Adipocyte (in vitro differentiated cells): Measurements from ENCODE around the gene SLC22A1.

Experiments
- DNase-seq: peaks from one replicate; pipeline ENCODE4 v3.0.0-alpha.2; 2015; ENCODE audit warnings: low read depth
- H3K27me3 ChIP-seq: replicated peaks from 2 replicates; pipeline ENCODE4 v1.7.0; 2013; ENCODE audit warnings: mild to moderate bottlenecking, low read length, moderate library complexity; ENCODE audit not compliant: control insufficient read depth, insufficient read depth
- H3K36me3 ChIP-seq: 2 replicates; pipeline ENCODE4 v1.7.0; 2013; ENCODE audit warnings: low read length, mild to moderate bottlenecking, moderate library complexity; ENCODE audit not compliant: control insufficient read depth, insufficient read depth, severe bottlenecking
- H3K4me1 ChIP-seq: 2 replicates; pipeline ENCODE4 v1.7.0; 2013; ENCODE audit warnings: mild to moderate bottlenecking, low read length, moderate library complexity; ENCODE audit not compliant: control insufficient read depth, insufficient read depth
- H3K4me3 ChIP-seq: 2 replicates; pipeline ENCODE4 v1.7.0; 2013; ENCODE audit warnings: mild to moderate bottlenecking, low read length, moderate library complexity
- H3K9ac ChIP-seq: 2 replicates; pipeline ENCODE4 v1.7.0; 2013; ENCODE audit warnings: mild to moderate bottlenecking, low read length, moderate library complexity
- H3K9me3 ChIP-seq: 2 replicates; pipeline ENCODE4 v1.7.0; 2013; ENCODE audit warnings: mild to moderate bottlenecking, low read length, moderate library complexity; ENCODE audit not compliant: control insufficient read depth

SLC22A1 gene

GRCh38 chr6:160121558-160121957, at the start of gene SLC22A1:
Gene SLC22A1 (plus strand): TSS chr6:160121815. CDS start chr6:160121936, 121 bp downstream.
- DNase-seq = no peak
- no peaks in the 10 kb centered on the region for H3K4me1 ChIP-seq
- no peak within 1 kb of the TSS for H3K9ac ChIP-seq
- no peaks in the 10 kb centered on the region for H3K27me3 ChIP-seq
- H3K4me3 ChIP-seq = no peak within 1 kb of the TSS
- no peaks in the 10 kb centered on the region for H3K9me3 ChIP-seq
- H3K36me3 ChIP-seq = peaks cover 5% of the 10 kb centered on the region

GRCh38 chr6:160073272-160073671, 48.3 kb upstream of the SLC22A1 start:
- Histone ChIP-seq H3K36me3 (peaks cover 79% of the 10 kb centered on the region), H3K27me3 (no peaks in the 10 kb centered on the region), H3K9ac (no peak overlapping the region), H3K4me3 (no peak overlapping the region), H3K4me1 (peaks cover 13% of the 10 kb centered on the region), H3K9me3 (no peaks in the 10 kb centered on the region)
- DNase-seq = no peak

GRCh38 chr6:160076009-160076408, 45.6 kb upstream of the SLC22A1 start:
- H3K9ac ChIP-seq = no peak overlapping the region
- H3K4me1 ChIP-seq = peaks cover 13% of the 10 kb centered on the region
- no peak for DNase-seq
- H3K9me3 ChIP-seq = no peaks in the 10 kb centered on the region
- H3K4me3 ChIP-seq = no peak overlapping the region
- no peaks in the 10 kb centered on the region for H3K27me3 ChIP-seq
- peaks cover 76% of the 10 kb centered on the region for H3K36me3 ChIP-seq

- DNase-seq = no peak
- Histone ChIP-seq H3K4me1 (peaks cover 13% of the 10 kb centered on the region), H3K4me3 (no peak overlapping the region), H3K9me3 (no peaks in the 10 kb centered on the region), H3K27me3 (no peaks in the 10 kb centered on the region), H3K9ac (no peak overlapping the region), H3K36me3 (peaks cover 76% of the 10 kb centered on the region)
Measured at GRCh38 chr6:160077024-160077423, 44.6 kb upstream of the SLC22A1 start.

GRCh38 chr6:160077526-160077925, 44.1 kb upstream of the SLC22A1 start:
- Histone ChIP-seq H3K27me3 (no peaks in the 10 kb centered on the region), H3K9ac (no peak overlapping the region), H3K9me3 (no peaks in the 10 kb centered on the region), H3K36me3 (peaks cover 73% of the 10 kb centered on the region), H3K4me1 (peaks cover 13% of the 10 kb centered on the region), H3K4me3 (no peak overlapping the region)
- peak; percentile 28 for DNase-seq

- no peaks in the 10 kb centered on the region for H3K9me3 ChIP-seq
- H3K4me3 ChIP-seq = no peak overlapping the region
- H3K36me3 ChIP-seq = peaks cover 66% of the 10 kb centered on the region
- no peak for DNase-seq
- H3K9ac ChIP-seq = no peak overlapping the region
- H3K27me3 ChIP-seq = no peaks in the 10 kb centered on the region
- peaks cover 8% of the 10 kb centered on the region for H3K4me1 ChIP-seq
Measured at GRCh38 chr6:160078883-160079685, 42.5 kb upstream of the SLC22A1 start.

GRCh38 chr6:160079686-160080043, 42.0 kb upstream of the SLC22A1 start:
- Histone ChIP-seq H3K9ac (no peak overlapping the region), H3K36me3 (peaks cover 70% of the 10 kb centered on the region), H3K9me3 (no peaks in the 10 kb centered on the region), H3K4me1 (peaks cover 2% of the 10 kb centered on the region), H3K27me3 (no peaks in the 10 kb centered on the region), H3K4me3 (no peak overlapping the region)
- no peak for DNase-seq

- no peaks in the 10 kb centered on the region for H3K9me3 ChIP-seq
- no peak overlapping the region for H3K9ac ChIP-seq
- H3K4me1 ChIP-seq = no peaks in the 10 kb centered on the region
- H3K36me3 ChIP-seq = peaks cover 71% of the 10 kb centered on the region
- no peaks in the 10 kb centered on the region for H3K27me3 ChIP-seq
- no peak for DNase-seq
- H3K4me3 ChIP-seq = no peak overlapping the region
Measured at GRCh38 chr6:160080097-160080496, 41.5 kb upstream of the SLC22A1 start.

GRCh38 chr6:160081398-160081797, 40.2 kb upstream of the SLC22A1 start:
- H3K9me3 ChIP-seq = no peaks in the 10 kb centered on the region
- no peak for DNase-seq
- H3K4me3 ChIP-seq = no peak overlapping the region
- H3K9ac ChIP-seq = no peak overlapping the region
- no peaks in the 10 kb centered on the region for H3K27me3 ChIP-seq
- no peaks in the 10 kb centered on the region for H3K4me1 ChIP-seq
- peaks cover 73% of the 10 kb centered on the region for H3K36me3 ChIP-seq

GRCh38 chr6:160082627-160083026, 39.0 kb upstream of the SLC22A1 start:
- H3K4me3 ChIP-seq = no peak overlapping the region
- no peaks in the 10 kb centered on the region for H3K4me1 ChIP-seq
- no peak overlapping the region for H3K9ac ChIP-seq
- no peak for DNase-seq
- H3K9me3 ChIP-seq = no peaks in the 10 kb centered on the region
- peaks cover 79% of the 10 kb centered on the region for H3K36me3 ChIP-seq
- H3K27me3 ChIP-seq = no peaks in the 10 kb centered on the region

- DNase-seq = no peak
- Histone ChIP-seq H3K27me3 (no peaks in the 10 kb centered on the region), H3K9me3 (no peaks in the 10 kb centered on the region), H3K36me3 (peaks cover 71% of the 10 kb centered on the region), H3K9ac (no peak overlapping the region), H3K4me3 (no peak overlapping the region), H3K4me1 (peaks cover 8% of the 10 kb centered on the region)
Measured at GRCh38 chr6:160084198-160084776, 37.3 kb upstream of the SLC22A1 start.
